ENCODE measurements around the gene NCAM2.

- no peak for TF ChIP-seq CTCF (IDR thresholded peaks at IDR 0.05 in 2 of 3, conservative IDR thresholded peaks at IDR 0.05 in 1 of 3; ENCODE audit: borderline replicate concordance in 1 of 3, insufficient read depth in 1 of 3, low read depth in 2 of 3, low read length in 2 of 3)
- no peak for TF ChIP-seq ZBTB33 (IDR thresholded peaks at IDR 0.05; ENCODE audit: extremely low read depth, insufficient replicate concordance, low read length)
- TF ChIP-seq POLR2A (IDR thresholded peaks at IDR 0.05; ENCODE audit: borderline replicate concordance, extremely low read depth, insufficient read depth, insufficient read length) = no peak
- no peak for TF ChIP-seq MAX (IDR thresholded peaks at IDR 0.05)
- no peak for TF ChIP-seq ZFX (IDR thresholded peaks at IDR 0.05)
- TF ChIP-seq CEBPB (IDR thresholded peaks at IDR 0.05; ENCODE audit: low read depth) = no peak
- no peak for TF ChIP-seq SP1 (IDR thresholded peaks at IDR 0.05; ENCODE audit: low read depth)
- no peak for TF ChIP-seq YY1 (IDR thresholded peaks at IDR 0.05; ENCODE audit: extremely low read depth, insufficient replicate concordance, low read depth, low read length)
- TF ChIP-seq REST (IDR thresholded peaks at IDR 0.05; ENCODE audit: low read depth) = no peak
- no peak for TF ChIP-seq ATF3 (IDR thresholded peaks at IDR 0.05)
- TF ChIP-seq EZH2phosphoT487 (IDR thresholded peaks at IDR 0.05; ENCODE audit: borderline replicate concordance) = no peak
- no peak for TF ChIP-seq EZH2 (IDR thresholded peaks at IDR 0.05)
Measured at GRCh38 chr21:21283810-21284209, 285.6 kb downstream of the NCAM2 start.

Data from HCT116 (cell line).